ENCODE results near the gene RNF166.

Gene RNF166

DNA sequence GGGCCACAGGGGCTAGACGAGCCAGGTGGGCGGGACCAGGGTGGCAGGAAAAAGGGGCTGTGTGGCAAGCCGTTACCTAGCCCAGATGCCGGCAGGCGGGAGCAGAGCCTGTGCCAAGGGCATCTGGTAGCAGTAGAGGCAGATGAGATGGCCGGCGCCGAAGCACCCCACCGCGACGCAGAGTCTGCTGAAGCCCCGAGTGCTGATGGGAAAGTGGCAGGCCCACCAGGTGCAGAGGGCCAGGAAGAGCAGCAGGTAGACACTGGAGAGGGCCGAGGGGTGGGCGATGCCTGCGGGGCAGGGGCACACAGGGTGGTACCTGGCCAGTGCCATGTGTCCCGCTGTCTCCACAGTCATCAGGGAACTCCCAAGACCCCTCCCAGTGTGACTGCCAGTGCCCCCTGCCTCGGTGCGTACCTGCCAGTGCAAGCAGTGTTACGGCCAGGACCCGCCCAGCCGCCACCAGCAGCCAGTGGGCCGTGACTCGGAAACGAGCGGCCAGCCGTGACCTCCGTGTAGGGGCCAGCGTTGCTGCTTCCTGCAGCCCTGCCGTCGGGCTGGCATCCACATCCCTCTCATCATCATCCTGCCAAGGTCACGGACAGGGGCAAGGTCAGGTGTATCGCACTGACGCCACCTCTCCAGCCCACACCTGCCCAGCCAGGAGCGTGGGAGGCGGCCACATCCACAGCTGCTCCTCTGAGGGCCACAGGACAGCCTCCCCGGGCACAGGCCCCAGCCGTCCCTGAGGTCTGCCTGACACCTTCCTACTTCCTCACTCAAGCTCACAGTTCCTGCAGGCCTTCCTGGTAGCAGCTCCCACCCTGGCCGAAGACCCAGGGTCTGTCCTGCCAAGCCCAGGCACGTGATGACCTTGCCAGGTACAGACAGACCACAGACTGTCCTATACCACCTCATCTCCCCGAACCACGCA is 32.2 kb upstream of the RNF166 start:
- H3K27me3 ChIP-seq (ENCODE audit: control insufficient read depth, low read length), result no peaks in the 10 kb centered on the region
- peaks cover 81% of the 10 kb centered on the region for H3K36me3 ChIP-seq (ENCODE audit: control insufficient read depth, low read length)
- no peak overlapping the region for H3K4me2 ChIP-seq (ENCODE audit: low read length)
- peaks cover 24% of the 10 kb centered on the region for H3K4me1 ChIP-seq (ENCODE audit: control insufficient read depth, low read length)
- no peaks in the 10 kb centered on the region for H3K9me3 ChIP-seq (ENCODE audit: control insufficient read depth, insufficient read depth, low read length)
- H3K9me2 ChIP-seq (replicated peaks; ENCODE audit: control insufficient read depth, low read length), result no peaks in the 10 kb centered on the region
- H3K27ac ChIP-seq (ENCODE audit: low read depth, low read length), result no peak overlapping the region
- peaks cover 6% of the 10 kb centered on the region for H3K79me2 ChIP-seq (ENCODE audit: control insufficient read depth, low read length)
- H4K20me1 ChIP-seq (ENCODE audit: control insufficient read depth, insufficient read depth, low read depth, low read length), result peaks cover 7% of the 10 kb centered on the region; the same call in 1 of the 2 replicates
- H3K4me3 ChIP-seq (ENCODE audit: low read length), result no peak overlapping the region
- H3F3A ChIP-seq (ENCODE audit: control insufficient read depth, insufficient read depth), result no peaks in the 10 kb centered on the region
- TF ChIP-seq, protein P1, sequence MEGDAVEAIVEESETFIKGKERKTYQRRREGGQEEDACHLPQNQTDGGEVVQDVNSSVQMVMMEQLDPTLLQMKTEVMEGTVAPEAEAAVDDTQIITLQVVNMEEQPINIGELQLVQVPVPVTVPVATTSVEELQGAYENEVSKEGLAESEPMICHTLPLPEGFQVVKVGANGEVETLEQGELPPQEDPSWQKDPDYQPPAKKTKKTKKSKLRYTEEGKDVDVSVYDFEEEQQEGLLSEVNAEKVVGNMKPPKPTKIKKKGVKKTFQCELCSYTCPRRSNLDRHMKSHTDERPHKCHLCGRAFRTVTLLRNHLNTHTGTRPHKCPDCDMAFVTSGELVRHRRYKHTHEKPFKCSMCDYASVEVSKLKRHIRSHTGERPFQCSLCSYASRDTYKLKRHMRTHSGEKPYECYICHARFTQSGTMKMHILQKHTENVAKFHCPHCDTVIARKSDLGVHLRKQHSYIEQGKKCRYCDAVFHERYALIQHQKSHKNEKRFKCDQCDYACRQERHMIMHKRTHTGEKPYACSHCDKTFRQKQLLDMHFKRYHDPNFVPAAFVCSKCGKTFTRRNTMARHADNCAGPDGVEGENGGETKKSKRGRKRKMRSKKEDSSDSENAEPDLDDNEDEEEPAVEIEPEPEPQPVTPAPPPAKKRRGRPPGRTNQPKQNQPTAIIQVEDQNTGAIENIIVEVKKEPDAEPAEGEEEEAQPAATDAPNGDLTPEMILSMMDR (IDR thresholded peaks at IDR 0.05; ENCODE audit: low read depth, low read length, poor library complexity, severe bottlenecking), result no peak
- no peak for TF ChIP-seq EZH2phosphoT487 (IDR thresholded peaks at IDR 0.05; ENCODE audit: borderline replicate concordance, low read length)

- no peaks in the 10 kb centered on the region for H3K9me3 ChIP-seq (ENCODE audit: control insufficient read depth, insufficient read depth, low read length)
- H3K4me2 ChIP-seq (ENCODE audit: low read length), result peak overlapping the region; percentile 13; the same call in 1 of the 2 replicates
- no peaks in the 10 kb centered on the region for H3K27me3 ChIP-seq (ENCODE audit: control insufficient read depth, low read length)
- H3K4me1 ChIP-seq (ENCODE audit: control insufficient read depth, low read length), result peaks cover 24% of the 10 kb centered on the region
- no peak overlapping the region for H3K27ac ChIP-seq (ENCODE audit: low read depth, low read length)
- H4K20me1 ChIP-seq (ENCODE audit: control insufficient read depth, insufficient read depth, low read depth, low read length), result peaks cover 5% of the 10 kb centered on the region; the same call in 1 of the 2 replicates
- no peaks in the 10 kb centered on the region for H3F3A ChIP-seq (ENCODE audit: control insufficient read depth, insufficient read depth)
- no peaks in the 10 kb centered on the region for H3K9me2 ChIP-seq (replicated peaks; ENCODE audit: control insufficient read depth, low read length)
- peaks cover 82% of the 10 kb centered on the region for H3K36me3 ChIP-seq (ENCODE audit: control insufficient read depth, low read length)
- H3K4me3 ChIP-seq (ENCODE audit: low read length), result no peak overlapping the region
- TF ChIP-seq, protein P1 (IDR thresholded peaks at IDR 0.05; ENCODE audit: low read depth, low read length, poor library complexity, severe bottlenecking), result peak; percentile 97
- TF ChIP-seq EZH2phosphoT487 (IDR thresholded peaks at IDR 0.05; ENCODE audit: borderline replicate concordance, low read length), result no peak
- H3K79me2 ChIP-seq (ENCODE audit: control insufficient read depth, low read length), result peaks cover 4% of the 10 kb centered on the region; the same call in 1 of the 2 replicates
Observed at GRCh38 chr16:88737298-88738150, 31.3 kb upstream of the RNF166 start.

GRCh38 chr16:88736496-88736895 is 30.3 kb upstream of the RNF166 start:
- no peaks in the 10 kb centered on the region for H3K9me3 ChIP-seq (ENCODE audit: control insufficient read depth, insufficient read depth, low read length)
- no peaks in the 10 kb centered on the region for H3K9me2 ChIP-seq (replicated peaks; ENCODE audit: control insufficient read depth, low read length)
- H3K36me3 ChIP-seq (ENCODE audit: control insufficient read depth, low read length), result peaks cover 81% of the 10 kb centered on the region
- H3K79me2 ChIP-seq (ENCODE audit: control insufficient read depth, low read length), result 0 out of 2 replicates have a peak, but pooled peaks cover 4% of the 10 kb centered on the region
- no peak overlapping the region for H3K4me2 ChIP-seq (ENCODE audit: low read length)
- no peak overlapping the region for H3K4me3 ChIP-seq (ENCODE audit: low read length)
- H4K20me1 ChIP-seq (ENCODE audit: control insufficient read depth, insufficient read depth, low read depth, low read length), result peaks cover 5% of the 10 kb centered on the region; the same call in 1 of the 2 replicates
- H3K27ac ChIP-seq (ENCODE audit: low read depth, low read length), result no peak overlapping the region
- H3K4me1 ChIP-seq (ENCODE audit: control insufficient read depth, low read length), result peaks cover 24% of the 10 kb centered on the region
- no peak for TF ChIP-seq EZH2phosphoT487 (IDR thresholded peaks at IDR 0.05; ENCODE audit: borderline replicate concordance, low read length)
- TF ChIP-seq, protein P1 (IDR thresholded peaks at IDR 0.05; ENCODE audit: low read depth, low read length, poor library complexity, severe bottlenecking), result no peak
- H3F3A ChIP-seq (ENCODE audit: control insufficient read depth, insufficient read depth), result no peaks in the 10 kb centered on the region
- H3K27me3 ChIP-seq (ENCODE audit: control insufficient read depth, low read length), result no peaks in the 10 kb centered on the region

All from DOHH2 (cell line).